Measurements from ENCODE around the gene UTP15. TPM values are rescaled to one million over a fixed set of nuclear protein-coding genes. Genes with fewer than 3 reads are reported as not detected.

Gene UTP15
- total RNA-seq, 2 donors from 2014 or later: 11.6 to 61.0 TPM

- no peak for TF ChIP-seq CTCF (IDR thresholded peaks at IDR 0.05)
- DNase-seq (ENCODE audit: low spot score): no peak
- ATAC-seq (ENCODE audit: insufficient number of reproducible peaks, low FRiP score, low read depth): no peak
Measured at GRCh38 chr5:73544429-73545402, 20.8 kb upstream of the UTP15 start.

GRCh38 chr5:73545403-73545779, 20.2 kb upstream of the UTP15 start:
- ATAC-seq (ENCODE audit: insufficient number of reproducible peaks, low FRiP score, low read depth): no peak
- Histone ChIP-seq H3K9me3 (no peaks in the 10 kb centered on the region), H3K4me1 (ENCODE audit: control insufficient read depth in 1 of 2, low read depth in 2 of 2) (peaks cover 0 to 18% of the 10 kb centered on the region in 2 donors), H3K4me3 (no peak overlapping the region), H3K27me3 (replicated peaks; ENCODE audit: insufficient read depth) (no peaks in the 10 kb centered on the region), H3K27ac (no peak overlapping the region), H3K36me3 (no peaks in the 10 kb centered on the region)
- DNase-seq (ENCODE audit: low spot score): no peak
- TF ChIP-seq CTCF (IDR thresholded peaks at IDR 0.05): no peak

More at GRCh38 chr5:73544429-73545402, 20.8 kb upstream of the UTP15 start:
- H3K36me3 ChIP-seq: no peaks in the 10 kb centered on the region
- no peaks in the 10 kb centered on the region for H3K27me3 ChIP-seq (replicated peaks; ENCODE audit: insufficient read depth)
- H3K4me1 ChIP-seq (ENCODE audit: control insufficient read depth in 1 of 2, low read depth in 2 of 2): peaks cover 0 to 25% of the 10 kb centered on the region in 2 donors
- no peaks in the 10 kb centered on the region for H3K9me3 ChIP-seq
- no peak overlapping the region for H3K27ac ChIP-seq
- no peak overlapping the region for H3K4me3 ChIP-seq

- Histone ChIP-seq H3K27me3 (replicated peaks; ENCODE audit: insufficient read depth) (no peaks in the 10 kb centered on the region), H3K27ac (no peak overlapping the region), H3K9me3 (no peaks in the 10 kb centered on the region), H3K4me3 (no peak overlapping the region), H3K4me1 (ENCODE audit: control insufficient read depth in 1 of 2, low read depth in 2 of 2) (no peaks in the 10 kb centered on the region), H3K36me3 (peaks cover 20% of the 10 kb centered on the region)
- no peak for DNase-seq (ENCODE audit: low spot score)
- TF ChIP-seq CTCF (IDR thresholded peaks at IDR 0.05): no peak
- no peak for ATAC-seq (ENCODE audit: insufficient number of reproducible peaks, low FRiP score, low read depth)
Measured at GRCh38 chr5:73550016-73550415, 15.5 kb upstream of the UTP15 start.

DNA sequence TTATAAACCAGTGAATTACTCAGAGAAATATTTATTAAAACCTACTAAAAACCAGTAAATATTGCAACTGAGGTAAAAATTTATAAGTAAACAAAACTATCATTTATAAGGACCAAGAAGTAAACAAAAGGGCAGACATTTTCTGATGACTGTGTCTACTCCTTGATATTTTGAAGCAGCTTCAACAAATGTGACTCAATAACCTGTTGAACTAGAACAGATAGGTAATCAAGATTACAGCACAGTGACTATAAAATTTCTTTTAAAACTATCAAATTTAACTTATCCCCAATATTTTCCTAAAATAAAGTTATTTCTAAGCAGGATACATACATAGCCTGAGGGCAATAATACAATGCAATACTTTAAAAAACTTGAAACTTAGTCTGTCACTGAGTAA, 12.9 kb upstream of the UTP15 start:
- Histone ChIP-seq H3K4me3 (no peak overlapping the region), H3K4me1 (ENCODE audit: control insufficient read depth in 1 of 2, low read depth in 2 of 2) (no peaks in the 10 kb centered on the region), H3K9me3 (no peaks in the 10 kb centered on the region), H3K27ac (no peak overlapping the region), H3K36me3 (peaks cover 32% of the 10 kb centered on the region), H3K27me3 (replicated peaks; ENCODE audit: insufficient read depth) (no peaks in the 10 kb centered on the region)
- no peak for DNase-seq (ENCODE audit: low spot score)
- TF ChIP-seq CTCF (IDR thresholded peaks at IDR 0.05): no peak
- ATAC-seq (ENCODE audit: insufficient number of reproducible peaks, low FRiP score, low read depth): no peak

GRCh38 chr5:73558950-73559349, 6.6 kb upstream of the UTP15 start:
- no peaks in the 10 kb centered on the region for H3K9me3 ChIP-seq
- H3K4me1 ChIP-seq (ENCODE audit: control insufficient read depth in 1 of 2, low read depth in 2 of 2): peaks cover 4 to 8% of the 10 kb centered on the region in 2 donors
- no peak overlapping the region for H3K4me3 ChIP-seq
- no peak overlapping the region for H3K27ac ChIP-seq
- peaks cover 44% of the 10 kb centered on the region for H3K36me3 ChIP-seq
- DNase-seq (ENCODE audit: low spot score): no peak
- ATAC-seq (ENCODE audit: insufficient number of reproducible peaks, low FRiP score, low read depth): no peak
- no peaks in the 10 kb centered on the region for H3K27me3 ChIP-seq (replicated peaks; ENCODE audit: insufficient read depth)
- TF ChIP-seq CTCF (IDR thresholded peaks at IDR 0.05): no peak

Data from thoracic aorta (tissue), 2 donors.